ENCODE measurements around the gene HPCAL1. TPM values are rescaled to one million over a fixed set of nuclear protein-coding genes. Genes with fewer than 3 reads are reported as not detected.

HPCAL1 gene
- total and polyA plus RNA-seq, 2 of the 8 experiments (the other 6 are each of a cell fraction or from before 2014, with no cell fraction given), result 5.8 to 8.6 TPM

DNA sequence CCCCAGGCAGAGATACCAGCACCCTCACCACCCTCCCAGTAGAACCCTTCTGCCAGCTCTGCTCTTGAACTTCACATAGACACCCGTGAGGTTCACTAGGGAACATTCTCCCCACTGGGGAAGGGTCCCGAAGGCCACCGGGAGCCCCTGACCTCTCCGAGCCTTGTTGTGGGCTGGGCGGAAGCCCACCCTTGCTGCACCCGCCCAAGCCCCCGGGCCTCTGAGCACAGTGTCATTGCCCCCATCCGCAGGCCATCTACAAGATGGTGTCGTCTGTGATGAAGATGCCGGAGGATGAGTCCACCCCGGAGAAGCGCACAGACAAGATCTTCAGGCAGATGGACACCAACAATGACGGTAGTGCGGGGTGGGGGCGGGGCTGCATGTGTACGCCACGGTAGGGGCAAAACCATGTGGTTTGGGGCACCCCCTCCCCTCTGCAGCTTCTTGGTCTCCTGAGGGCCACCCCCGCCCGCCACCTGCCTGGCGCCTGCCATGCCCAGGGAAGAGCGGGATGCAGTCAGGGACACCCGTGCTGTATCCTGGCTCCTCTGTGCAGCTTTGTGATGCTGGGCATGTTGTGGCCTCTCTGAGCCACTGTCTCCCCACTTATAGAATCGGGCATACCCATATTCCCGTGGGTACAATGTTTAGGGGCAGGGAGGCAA is 120.2 kb downstream of the HPCAL1 start:
- Histone ChIP-seq H4K91ac (replicated peaks; ENCODE audit: insufficient read length, low read length) (no peak overlapping the region), H2AK5ac (ENCODE audit: low read depth, low read length) (no peak overlapping the region), H3K4me3 (ENCODE audit: extremely low read depth in 1 of 4, insufficient read depth in 2 of 4, low read depth in 3 of 4, low read length in 4 of 4) (no peak overlapping the region), H3K14ac (ENCODE audit: insufficient read length) (no peak overlapping the region), H4K8ac (ENCODE audit: extremely low read depth, insufficient read depth, low read length) (no peak overlapping the region), H3K9ac (replicated peaks in 1 of 4; ENCODE audit: extremely low read depth in 1 of 4, low read depth in 3 of 4, low read length in 3 of 4) (no peak overlapping the region), H3K36me3 (ENCODE audit: control insufficient read depth in 2 of 4, insufficient read depth in 4 of 4, low read length in 3 of 4) (no peaks in the 10 kb centered on the region), H3K79me1 (ENCODE audit: low read depth, low read length) (no peaks in the 10 kb centered on the region), H3K23me2 (ENCODE audit: low read depth, low read length) (no peaks in the 10 kb centered on the region), H3K27me3 (replicated peaks in 1 of 4; ENCODE audit: control insufficient read depth in 3 of 4, extremely low read depth in 1 of 4, insufficient read depth in 3 of 4, low read length in 3 of 4) (no peaks in the 10 kb centered on the region), H2AFZ (ENCODE audit: low read length) (no peak overlapping the region), H4K5ac (ENCODE audit: insufficient read length, low read depth, low read length) (no peak overlapping the region), H3K18ac (ENCODE audit: extremely low read depth, low read length) (no peak overlapping the region), H2BK5ac (ENCODE audit: low read depth, low read length) (no peak overlapping the region), H3K4me2 (ENCODE audit: insufficient read depth in 1 of 2, low read depth in 2 of 2, low read length in 2 of 2) (no peak overlapping the region), H3K23ac (ENCODE audit: insufficient read length) (no peak overlapping the region), H2BK20ac (ENCODE audit: low read length) (no peak overlapping the region), H3K9me3 (ENCODE audit: insufficient read depth in 2 of 2, low read depth in 1 of 2, low read length in 1 of 2) (no peaks in the 10 kb centered on the region), H3K56ac (replicated peaks; ENCODE audit: insufficient read length, low read depth, low read length) (no peak overlapping the region), H3K27ac (ENCODE audit: low read depth, low read length) (no peak overlapping the region), H2BK15ac (ENCODE audit: low read length) (no peak overlapping the region), H3K4me1 (replicated peaks in 1 of 4; ENCODE audit: control insufficient read depth in 3 of 4, insufficient read depth in 4 of 4, low read length in 3 of 4) (no peaks in the 10 kb centered on the region), H2BK12ac (ENCODE audit: low read depth, low read length) (no peak overlapping the region), H3K79me2 (ENCODE audit: control insufficient read depth in 1 of 2, insufficient read depth in 2 of 2, low read length in 2 of 2) (no peaks in the 10 kb centered on the region), H4K20me1 (replicated peaks in 1 of 2; ENCODE audit: control insufficient read depth in 1 of 2, insufficient read depth in 2 of 2, low read length in 2 of 2) (peaks cover 0 to 2% of the 10 kb centered on the region in 2 experiments), H3K4ac (replicated peaks; ENCODE audit: insufficient read length, low read depth, low read length) (no peak overlapping the region), H2BK120ac (replicated peaks; ENCODE audit: low read depth, low read length) (no peak overlapping the region)
- 86% methylated on average over 20 of the region's 24 CpGs; no CpG with 5 or more reads in 1 of the 2 experiments for WGBS, 2 experiments (ENCODE audit: extremely low coverage in 1 of 2, insufficient coverage in 1 of 2, insufficient read length in 1 of 2, insufficient replicate concordance in 2 of 2, low coverage in 1 of 2, low lambda C conversion rate in 2 of 2, missing lambda C conversion rate in 1 of 2)
- ChIA-PET CTCF (ENCODE audit: partially characterized antibody) (interaction anchor here (0.6 to 2.2 kb wide), 4 partner anchors 10 to 26 kb away, joined by 3 to 13 read pairs (median 6); no protein-coding TSS in a partner anchor), POLR2A (ENCODE audit: partially characterized antibody) (interaction anchor here (0.6 to 0.7 kb wide), 2 partner anchors 11 to 208 kb away, joined by 3 to 4 read pairs; no protein-coding TSS in a partner anchor)
- TF ChIP-seq TAF7 (optimal IDR thresholded peaks at IDR 0.05; ENCODE audit: borderline replicate concordance, low read depth, low read length), result no peak
- TF ChIP-seq TCF12 (IDR thresholded peaks at IDR 0.05; ENCODE audit: low read depth, low read length), result no peak
- FAIRE-seq (no peak), DNase-seq (ENCODE audit: low read depth in 1 of 2, low spot score in 2 of 2) (no peak)
